OCI-LY3 (cell line): ENCODE measurements around the gene CTBP2.

Source experiments
- CTCF ChIP-seq: fragments of 200-600, 300-600 bp; sonication (generic); IDR thresholded peaks from 2 replicates; pipeline ENCODE4 v1.5.1; 2014; ENCODE audit warnings: antibody characterized with exemption, low read length, low read depth
- EZH2phosphoT487 ChIP-seq: fragments of 200-600 bp; shearing (Covaris generic); IDR thresholded peaks from 2 replicates; pipeline ENCODE4 v1.6.1; 2018; ENCODE audit warnings: antibody characterized with exemption, mixed run types, low read depth

GRCh38 chr10:125002423-125003145 lies 157.8 kb downstream of the CTBP2 start:
- TF ChIP-seq CTCF (no peak), EZH2phosphoT487 (no peak)
